HG03025 (cell line): ENCODE measurements around the gene SLC2A10.
A peak's percentile ranks its signal among the peaks of the same experiment; 100 is the strongest.

Source experiments
- ATAC-seq: cut with Tn5 transposase; IDR thresholded peaks from one replicate; pipeline ENCODE4 v1.9.1; 2021; ENCODE audit warnings: mild to moderate bottlenecking, moderate library complexity; ENCODE audit not compliant: unreplicated experiment, low FRiP score

SLC2A10 gene

DNA sequence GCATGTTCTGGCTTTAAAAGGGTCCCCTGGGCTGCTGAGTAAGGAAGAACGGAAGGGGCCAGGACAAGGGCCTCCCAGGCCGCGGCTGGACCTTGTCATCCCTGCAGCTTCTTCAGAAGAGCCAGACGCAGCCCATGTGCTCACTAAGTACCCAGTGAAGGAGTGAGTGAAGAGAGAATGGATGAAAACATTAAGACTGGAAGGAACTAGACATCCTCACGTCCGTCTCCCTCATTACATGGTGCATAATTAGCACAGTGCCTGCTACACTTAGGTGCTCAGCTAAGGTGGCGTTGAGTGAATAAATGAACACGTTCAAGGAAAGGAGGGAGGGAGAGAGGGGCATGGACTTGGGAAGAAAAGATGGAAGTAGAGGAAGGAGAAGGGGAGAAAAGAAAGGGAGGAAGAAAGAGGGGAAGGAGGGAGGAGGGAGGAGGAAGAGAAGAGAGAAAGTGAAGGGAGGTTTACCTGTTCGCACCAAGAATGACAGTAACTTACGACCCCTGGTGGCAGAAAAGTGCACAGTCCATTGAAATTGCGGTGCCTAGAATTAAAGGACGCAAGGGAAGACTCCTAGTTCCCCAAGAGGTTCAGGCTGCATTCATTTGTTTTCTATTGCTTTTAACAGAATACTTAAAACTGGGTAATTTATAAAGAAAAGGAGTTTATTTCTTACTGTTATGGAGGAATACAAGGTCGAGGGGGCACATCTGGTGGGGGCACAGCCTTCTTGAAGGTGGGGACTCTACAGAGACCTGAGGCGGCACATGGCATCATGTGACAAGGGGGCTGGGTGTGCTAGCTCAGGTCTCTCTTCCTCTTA is 28.2 kb upstream of the SLC2A10 start:
- ATAC-seq: no peak

DNA sequence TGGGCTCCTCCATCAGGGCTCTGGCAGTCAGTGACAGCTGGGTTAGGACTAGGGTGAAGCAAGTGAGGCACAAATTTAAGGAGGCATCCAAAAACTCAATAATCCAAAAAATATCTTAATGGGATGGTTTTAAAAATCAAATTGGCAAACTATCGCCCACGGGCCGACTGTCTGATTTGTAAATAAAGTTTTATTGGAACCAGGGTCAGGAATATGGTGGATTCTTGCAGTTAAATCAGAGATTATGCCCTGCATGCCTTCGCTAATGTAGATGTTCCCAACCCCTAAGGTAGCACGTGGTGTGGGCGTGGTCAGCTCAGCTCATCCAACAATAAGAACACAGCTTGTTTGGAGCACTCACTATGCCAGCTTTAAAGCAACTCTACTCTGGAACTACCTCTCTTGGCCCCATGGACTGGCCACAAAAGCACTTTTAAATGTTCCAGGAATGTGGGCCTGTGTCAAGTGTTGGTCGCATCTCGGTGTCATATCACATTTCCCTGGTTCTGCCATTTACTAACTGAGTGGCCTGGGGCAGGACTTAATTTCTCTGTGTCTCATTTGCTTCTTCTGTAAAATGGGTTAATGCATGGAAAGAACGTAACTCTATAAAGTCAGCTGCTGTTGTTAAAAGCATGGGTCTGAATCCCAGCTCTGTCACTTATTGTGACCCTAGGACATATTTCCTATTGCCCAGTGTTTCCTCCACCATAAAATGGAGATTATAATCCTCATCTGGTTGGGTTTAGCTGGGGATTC is 27.2 kb upstream of the SLC2A10 start:
- ATAC-seq: no peak

DNA sequence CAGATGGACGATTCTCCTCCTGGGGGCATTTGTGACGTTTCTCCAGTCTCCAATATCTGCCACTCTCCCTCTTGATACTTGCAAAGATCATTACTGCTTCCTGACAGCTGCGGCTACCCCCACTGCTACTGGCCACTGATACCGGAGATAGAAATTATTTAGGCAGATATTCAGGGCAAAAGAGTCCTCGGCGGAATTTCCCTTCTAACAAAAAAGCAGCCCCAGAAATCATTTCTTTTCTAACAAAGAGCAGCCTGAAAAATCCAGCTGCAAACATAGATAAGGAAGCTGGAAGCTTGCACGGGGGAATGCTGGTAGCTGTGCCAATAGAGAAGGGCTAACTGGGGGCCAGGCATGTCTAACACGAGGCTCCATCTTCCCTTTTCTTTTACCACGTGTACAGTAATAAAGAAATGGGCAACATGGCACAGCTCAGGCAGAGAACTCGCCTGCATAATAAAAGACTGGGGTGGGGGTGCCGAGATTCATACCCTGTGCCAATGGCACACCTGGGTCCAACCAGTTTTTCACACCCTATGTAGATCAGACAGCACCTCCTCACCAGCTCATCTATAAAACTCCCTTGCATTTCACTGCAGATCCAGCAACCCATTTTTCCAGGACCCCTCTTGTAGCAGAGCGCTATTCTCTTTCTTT is 26.3 kb upstream of the SLC2A10 start:
- ATAC-seq: no peak

DNA sequence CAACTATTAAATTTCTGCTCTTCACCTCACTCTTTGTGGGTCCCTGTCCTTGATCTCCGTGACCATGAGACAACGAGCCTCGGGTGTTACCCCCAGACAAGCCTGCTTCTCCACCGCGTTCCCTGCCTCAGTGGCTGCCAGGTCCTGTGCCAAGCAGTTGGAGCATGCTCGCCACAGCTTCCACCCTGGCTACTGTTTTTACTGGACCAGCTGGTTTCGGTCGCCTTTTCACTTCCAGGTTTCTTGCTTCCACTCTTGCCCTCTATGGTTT is 25.8 kb upstream of the SLC2A10 start:
- no peak for ATAC-seq

DNA sequence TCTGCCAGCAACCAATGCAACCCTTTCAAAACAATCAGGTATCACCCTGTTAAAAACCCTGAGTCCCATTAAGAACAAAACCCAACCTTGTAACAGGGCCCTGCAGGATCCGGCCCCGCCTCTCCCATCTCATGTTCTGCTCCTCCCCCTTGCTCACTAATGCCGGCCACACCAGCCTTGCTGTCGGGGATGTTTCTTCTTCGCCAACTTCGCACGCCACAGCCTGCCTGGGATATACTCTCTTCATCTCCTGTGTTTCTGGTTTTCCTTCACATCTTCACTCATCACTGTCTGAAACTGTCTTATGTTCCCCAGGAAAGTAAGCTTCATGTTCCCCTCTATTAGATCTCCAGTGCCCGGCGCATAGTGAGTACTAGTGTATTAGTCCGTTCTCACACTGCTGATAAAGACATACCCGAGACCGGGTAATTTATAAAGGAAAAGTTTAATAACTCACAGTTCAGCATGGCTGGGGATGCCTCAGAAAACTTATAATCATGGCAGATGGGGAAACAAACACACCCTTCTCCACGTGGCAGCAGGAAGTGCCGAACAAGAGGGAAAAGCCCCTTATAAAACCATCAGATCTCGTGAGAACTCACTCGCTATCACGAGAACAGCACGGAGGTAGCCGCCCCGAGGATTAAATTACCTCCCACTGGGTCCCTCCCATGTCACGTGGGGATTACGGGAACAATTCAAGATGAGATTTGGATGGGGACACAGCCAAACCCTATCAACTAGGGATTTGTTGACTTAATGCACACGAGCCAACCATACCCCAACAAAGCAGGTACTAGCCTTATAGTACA is 25.3 kb upstream of the SLC2A10 start:
- no peak for ATAC-seq

DNA sequence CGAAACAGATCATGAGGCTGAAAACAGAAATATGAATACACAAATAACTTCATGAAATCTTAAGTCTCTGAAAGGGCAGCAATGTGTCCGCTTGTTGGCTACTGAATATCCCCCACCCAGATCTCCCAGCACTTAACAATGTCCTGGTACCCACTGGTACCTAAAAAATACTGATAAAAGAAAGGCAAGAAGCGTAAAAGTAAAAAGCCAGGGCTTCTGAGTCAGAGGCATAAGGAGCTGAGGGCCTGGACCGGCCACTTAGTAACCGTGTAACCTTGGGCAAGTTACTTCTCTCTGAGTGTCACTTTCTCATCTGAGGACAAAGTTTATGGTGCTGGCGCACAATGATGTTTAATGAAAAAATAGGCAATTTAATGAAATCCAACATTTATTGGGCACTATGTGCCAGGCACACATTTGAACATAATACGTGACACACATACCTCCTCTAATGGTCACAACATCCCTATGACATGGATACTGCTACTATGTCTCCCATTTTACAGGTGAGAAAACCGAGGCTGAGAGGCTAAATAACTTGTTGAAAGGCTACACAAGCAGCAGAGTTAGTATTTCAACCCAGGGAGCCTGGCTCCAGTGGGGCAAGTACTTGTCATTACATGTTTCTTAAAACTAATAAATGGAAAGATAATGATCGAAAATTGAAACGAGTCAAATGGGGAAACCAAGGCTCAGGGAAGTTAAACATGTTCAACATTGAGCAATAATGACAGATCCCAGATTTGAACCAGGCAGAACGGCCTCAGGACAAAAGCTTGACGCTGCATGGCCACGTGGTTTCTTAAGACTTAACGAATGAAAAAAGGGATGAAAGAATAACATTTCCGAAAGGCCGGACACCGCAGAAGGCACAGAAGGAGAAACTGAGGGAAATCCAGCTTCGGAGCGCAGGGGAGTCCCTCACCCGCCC is 21.0 kb upstream of the SLC2A10 start:
- no peak for ATAC-seq

DNA sequence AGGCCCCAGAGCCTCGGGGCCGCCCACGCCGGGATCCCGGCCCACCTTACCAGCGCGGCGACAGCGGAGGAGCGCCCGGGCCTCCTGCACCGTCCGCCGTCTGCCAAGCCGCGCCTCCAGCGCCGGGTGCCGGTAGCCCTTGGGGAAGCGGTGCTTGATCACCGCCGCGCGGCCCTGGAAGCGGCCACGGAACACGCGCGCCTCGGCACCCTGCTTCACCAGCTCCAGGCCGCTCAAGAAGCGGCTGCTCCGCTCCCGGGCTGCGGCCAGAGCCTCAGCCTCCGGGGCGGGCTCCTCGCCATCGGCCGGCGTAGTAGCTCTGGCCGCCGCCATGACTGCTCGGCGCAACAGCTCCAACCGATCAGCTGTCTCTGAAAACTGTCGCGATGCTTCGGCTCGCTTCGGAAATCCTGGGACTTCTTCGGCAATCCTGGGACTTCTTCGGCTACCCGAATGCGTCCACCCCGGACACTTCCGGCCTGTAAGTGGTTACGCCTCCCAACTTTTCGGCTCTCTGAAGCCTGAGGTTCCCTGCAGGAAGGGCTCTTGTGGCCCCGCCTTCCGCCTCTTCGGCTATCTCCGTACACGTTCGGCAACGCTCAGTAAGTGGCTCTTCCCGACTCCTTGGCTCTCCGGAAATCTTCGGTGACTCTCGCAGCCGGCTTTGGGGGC is 20.2 kb upstream of the SLC2A10 start, which contains the start of gene TP53RK:
TSS of gene TP53RK (minus strand) at position 363 of the 672 bp plus-strand sequence. CDS start at position 333, 30 bp downstream.
- ATAC-seq: peak; percentile 85

DNA sequence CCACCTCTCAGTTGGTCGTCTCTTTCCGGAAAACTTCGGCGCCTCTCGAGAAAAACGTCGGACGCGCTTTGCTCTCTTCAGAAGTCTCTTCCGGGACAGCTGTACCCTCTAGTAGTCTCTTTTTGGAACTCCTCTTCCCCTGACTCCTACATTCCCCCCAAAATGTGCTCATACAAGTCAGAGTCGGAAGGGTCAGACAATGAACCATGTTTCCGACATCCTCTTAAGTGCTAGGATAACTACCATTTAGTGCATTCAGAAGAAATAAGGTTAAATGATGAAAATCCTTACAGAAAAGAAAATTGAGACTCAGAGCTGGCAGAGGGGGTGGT is 19.7 kb upstream of the SLC2A10 start:
- ATAC-seq: no peak

DNA sequence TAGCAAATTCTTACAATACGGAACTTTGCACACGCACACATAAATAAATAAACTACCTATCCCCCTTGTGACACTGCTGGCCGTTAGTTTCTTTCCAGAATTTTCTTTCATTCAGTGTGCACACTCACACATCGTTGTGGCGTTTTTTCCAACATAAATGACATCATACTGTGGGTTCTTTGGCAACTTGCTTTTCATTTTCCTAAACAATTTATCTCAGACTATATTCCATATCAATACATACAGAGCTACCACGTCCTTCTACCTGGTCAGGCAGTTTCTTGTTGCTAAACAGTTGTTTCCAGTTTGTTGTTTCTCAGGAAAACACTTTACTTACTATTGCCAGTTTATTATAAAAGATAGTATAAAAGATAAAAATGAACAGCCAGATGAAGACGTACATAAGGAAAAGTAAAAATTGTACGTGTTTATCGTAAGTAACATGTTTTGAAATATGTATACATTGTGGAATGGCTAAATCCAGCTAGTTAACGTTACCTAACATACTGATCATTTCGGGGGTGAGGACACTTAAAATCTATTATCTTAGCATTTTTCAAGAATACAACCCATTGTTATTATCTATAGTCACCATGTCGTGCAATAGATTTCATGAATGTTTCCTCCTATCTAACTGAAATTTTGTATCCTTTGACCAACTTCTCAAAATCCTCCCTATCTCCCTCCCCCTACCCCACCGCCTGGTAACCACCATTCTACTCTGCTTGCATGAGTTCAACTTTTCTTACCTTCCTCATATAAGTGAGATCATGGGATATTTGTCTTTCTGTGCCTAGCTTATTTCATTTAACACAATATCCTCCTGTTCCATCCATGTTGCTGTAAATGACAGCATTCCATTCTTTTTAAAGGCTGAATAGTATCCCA is 19.0 kb upstream of the SLC2A10 start:
- no peak for ATAC-seq

DNA sequence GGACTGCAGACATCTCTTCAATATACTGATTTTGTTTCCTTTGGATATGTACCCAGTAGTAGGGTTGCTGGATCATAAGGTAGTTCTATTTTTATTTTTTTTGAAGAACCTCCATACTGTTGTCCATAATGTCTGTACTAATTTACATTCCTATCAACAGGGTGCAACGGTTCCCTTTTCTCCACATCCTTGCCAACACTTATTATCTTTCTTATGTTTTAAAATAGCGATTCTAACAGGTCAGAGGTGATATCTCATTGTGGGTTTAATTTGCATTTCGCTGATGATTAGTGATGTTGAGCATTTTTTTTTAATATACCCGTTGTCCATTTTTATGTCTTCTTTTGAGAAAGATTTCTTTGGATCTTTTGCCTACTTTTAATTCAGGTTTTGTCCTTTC is 18.3 kb upstream of the SLC2A10 start:
- no peak for ATAC-seq

DNA sequence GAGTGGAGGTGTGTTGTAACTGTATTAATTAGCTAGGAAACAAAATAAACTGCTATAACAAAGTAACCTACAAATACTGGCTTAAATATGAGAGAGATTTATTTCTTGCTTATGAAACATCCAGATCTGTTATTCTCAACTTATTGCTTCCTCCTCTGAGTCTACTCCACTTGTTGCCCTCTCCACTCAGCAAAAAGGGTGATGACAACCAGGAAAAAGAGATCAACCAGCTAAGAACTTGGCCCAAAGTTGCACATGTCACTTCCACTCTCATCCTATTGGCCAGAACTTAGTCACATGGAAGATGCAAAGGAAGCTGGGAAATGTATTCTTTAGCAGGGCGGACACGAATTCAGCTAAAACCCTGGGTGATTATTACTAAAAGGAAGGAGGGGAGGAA is 15.0 kb upstream of the SLC2A10 start:
- no peak for ATAC-seq

DNA sequence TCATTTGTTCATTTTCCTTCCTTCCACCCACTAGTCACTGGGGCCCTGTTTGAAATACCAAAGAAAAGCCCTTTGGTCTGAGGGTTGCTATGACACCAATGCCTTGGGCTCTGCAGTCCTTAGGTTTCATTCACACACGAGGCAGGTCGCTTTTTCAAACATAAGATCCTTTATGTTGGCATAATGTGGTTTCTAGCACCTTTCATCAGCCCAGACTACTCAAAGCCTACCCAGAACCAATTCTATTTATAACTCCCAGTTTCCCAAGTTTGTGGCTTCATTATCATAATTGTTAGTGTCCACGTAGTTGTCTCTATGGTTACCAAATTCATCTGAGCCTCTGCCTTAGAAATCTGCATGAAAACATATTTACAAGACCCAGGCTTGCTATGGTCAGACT is 13.6 kb upstream of the SLC2A10 start:
- ATAC-seq: no peak

DNA sequence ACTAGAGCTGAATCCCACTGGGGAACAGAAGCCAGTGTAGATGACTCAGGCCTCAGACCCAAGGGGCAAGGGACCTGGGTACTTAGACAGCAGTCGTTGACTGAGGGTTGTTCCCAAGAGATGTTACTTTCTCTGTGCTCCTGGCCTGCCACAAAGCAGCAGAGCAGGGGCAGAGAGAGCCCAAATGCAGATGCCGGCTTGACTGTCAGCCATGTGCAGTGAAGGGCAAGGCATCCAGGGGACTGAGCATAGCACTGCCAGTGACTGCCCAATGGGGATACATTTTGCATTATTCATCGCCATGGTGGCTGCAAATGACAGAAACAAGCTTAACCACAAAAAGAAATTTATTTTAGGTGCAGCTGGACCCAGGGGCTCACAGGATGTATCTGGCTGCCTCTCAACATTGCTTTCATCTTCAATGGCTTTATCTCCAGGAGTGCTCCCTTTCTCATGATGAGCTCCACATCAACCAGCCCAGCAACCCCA is 12.6 kb upstream of the SLC2A10 start:
- ATAC-seq: no peak

DNA sequence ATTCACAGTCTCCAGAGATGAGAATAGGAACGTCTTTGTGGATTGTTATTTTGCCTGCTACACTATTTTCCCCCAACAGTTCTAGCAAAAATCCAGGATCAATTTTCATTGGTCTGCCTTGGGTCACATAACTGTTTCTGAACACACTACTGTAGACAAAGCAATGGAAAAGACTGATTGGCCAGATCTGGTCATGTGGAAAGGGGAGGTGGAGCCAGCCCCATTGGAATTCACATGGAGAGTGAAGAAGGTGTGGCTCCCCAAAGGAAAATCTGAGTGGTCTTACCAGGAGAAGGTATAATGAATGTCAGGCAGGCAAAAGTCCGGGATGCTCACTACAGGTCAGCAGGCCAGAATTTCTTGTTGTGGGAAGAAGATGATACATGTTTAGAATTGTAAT is 10.7 kb upstream of the SLC2A10 start:
- no peak for ATAC-seq

DNA sequence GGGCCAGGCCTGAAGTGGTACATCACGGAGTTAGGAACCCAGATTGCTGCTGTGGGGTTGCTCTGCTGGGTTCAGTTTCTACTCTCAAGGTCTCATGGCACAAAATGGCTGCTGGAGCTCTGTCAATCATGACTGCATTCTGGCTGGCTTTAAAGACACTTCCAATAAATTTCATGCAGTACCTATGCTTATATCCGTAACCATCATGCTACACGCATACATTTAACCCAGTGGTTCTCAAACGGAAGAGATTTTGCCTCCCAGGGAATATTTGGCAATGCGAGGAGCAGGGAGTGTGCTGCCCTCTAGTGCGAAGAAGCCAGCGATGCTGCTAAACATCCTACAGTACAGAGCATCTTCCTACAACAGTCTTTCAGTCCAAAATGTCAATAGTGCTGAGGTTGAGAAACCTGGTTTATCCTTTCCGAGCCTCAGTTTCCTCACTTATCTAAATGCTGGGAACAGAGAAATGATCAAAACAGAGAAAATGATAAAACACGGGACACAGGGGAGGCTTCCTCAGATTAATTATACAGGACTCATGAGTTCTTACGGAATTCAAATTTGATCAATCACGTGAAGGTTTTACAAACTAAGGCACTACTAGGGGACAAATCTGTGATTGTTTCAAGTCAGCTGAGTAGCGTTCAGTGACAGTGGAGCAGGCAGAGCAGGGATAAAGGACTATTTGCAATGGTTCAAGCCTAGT is 9.6 kb upstream of the SLC2A10 start:
- no peak for ATAC-seq

DNA sequence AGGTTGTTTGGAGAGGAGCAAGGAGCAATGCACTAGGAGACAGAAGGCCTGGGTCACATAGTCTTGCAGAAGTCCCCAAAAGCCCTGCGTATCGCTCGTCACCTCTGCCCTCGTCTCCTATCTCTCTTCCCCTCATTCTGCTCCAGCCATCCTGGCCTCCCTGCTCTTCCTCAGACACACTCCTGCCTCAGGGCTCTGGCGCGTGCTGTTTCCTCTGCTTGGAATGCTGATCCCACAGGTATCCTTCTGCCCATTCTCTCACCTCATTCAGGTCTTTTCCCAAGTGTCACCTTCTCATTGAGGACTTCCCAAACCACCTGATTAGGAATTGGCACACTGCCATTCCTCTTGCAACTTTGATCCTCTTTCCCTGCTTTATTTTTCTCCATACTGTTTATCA is 9.0 kb upstream of the SLC2A10 start:
- ATAC-seq: no peak

DNA sequence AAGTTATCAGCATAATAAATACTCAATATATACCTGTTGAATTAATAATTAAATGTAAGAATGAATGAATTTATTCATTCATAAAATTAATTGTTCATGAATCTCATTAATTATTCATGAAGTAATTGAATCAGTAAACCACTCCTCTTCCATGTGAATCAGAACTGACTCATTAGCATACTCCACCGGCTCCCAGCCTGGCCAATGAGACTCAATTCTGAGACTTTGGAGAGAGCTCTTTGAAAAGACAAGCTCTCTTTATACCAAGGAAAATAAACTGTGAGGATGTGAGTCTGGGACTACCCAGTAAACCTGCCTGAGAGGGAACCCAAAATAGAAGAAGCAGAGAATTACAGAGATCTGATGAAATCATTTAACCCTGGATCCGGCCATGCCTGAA is 8.4 kb upstream of the SLC2A10 start:
- ATAC-seq: no peak

DNA sequence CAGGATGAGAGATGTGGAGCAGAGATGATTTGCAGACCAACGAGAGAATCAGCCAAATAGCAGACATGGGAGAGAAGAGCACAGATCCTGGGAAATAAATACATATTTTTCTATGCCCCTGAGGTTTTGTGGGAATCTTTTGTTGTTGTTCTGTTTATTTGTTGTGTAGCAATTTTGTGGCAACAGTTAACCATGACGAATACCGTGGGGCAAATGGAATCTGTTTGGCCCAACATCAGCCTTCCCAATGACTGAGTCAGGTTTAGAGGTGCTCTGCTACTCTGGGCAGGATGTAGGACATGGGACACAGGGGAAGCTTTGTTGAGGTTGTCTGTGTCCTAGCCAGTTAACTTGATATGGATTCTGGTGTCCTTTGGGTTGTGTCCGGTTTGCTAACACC is 7.9 kb upstream of the SLC2A10 start:
- no peak for ATAC-seq
